HCT116 (cell line): Measurements from ENCODE around the gene STX10.
A peak's percentile ranks its signal among the peaks of the same experiment; 100 is the strongest.

Experiments used
- CTCF ChIP-seq, 3 experiments: fragments of 200-600 bp in 1 of 3; sonication (generic) in 1 of 3; IDR thresholded peaks in 2 of 3; conservative IDR thresholded peaks in 1 of 3; 2 replicates each; pipeline ENCODE4 v1.5.1; 2012 to 2017; ENCODE audit warnings: low read depth in 2 of 3, low read length in 2 of 3, antibody characterized with exemption in 1 of 3, borderline replicate concordance in 1 of 3, control low read depth in 1 of 3, mild to moderate bottlenecking in 1 of 3, mixed read lengths in 1 of 3, mixed run types in 1 of 3, moderate library complexity in 1 of 3; ENCODE audit not compliant: insufficient read depth in 1 of 3
- EGR1 ChIP-seq: IDR thresholded peaks from 2 replicates; pipeline ENCODE4 v1.6.1; 2012; ENCODE audit warnings: low read depth
- EZH2 ChIP-seq: fragments of 200-600 bp; sonication (generic); IDR thresholded peaks from 2 replicates; pipeline ENCODE4 v1.6.1; 2017; ENCODE audit warnings: antibody characterized with exemption, mixed run types
- EZH2phosphoT487 ChIP-seq: fragments of 200-600 bp; IDR thresholded peaks from 2 replicates; pipeline ENCODE4 v1.6.1; 2018; ENCODE audit warnings: antibody characterized with exemption, borderline replicate concordance
- MAX ChIP-seq: IDR thresholded peaks from 2 replicates; pipeline ENCODE4 v1.6.1; 2012
- SP1 ChIP-seq: IDR thresholded peaks from 2 replicates; pipeline ENCODE4 v1.6.1; 2012; ENCODE audit warnings: low read depth
- TCF7L2 ChIP-seq: IDR thresholded peaks from 2 replicates; pipeline ENCODE4 v1.7.0; 2011; ENCODE audit warnings: borderline replicate concordance, inconsistent platforms; ENCODE audit not compliant: insufficient read depth, insufficient read length; ENCODE audit errors: extremely low read depth
- TF ChIP-seq, protein P1 (sequence below): IDR thresholded peaks from 2 replicates; pipeline ENCODE4 v1.6.1; 2012

DNA sequence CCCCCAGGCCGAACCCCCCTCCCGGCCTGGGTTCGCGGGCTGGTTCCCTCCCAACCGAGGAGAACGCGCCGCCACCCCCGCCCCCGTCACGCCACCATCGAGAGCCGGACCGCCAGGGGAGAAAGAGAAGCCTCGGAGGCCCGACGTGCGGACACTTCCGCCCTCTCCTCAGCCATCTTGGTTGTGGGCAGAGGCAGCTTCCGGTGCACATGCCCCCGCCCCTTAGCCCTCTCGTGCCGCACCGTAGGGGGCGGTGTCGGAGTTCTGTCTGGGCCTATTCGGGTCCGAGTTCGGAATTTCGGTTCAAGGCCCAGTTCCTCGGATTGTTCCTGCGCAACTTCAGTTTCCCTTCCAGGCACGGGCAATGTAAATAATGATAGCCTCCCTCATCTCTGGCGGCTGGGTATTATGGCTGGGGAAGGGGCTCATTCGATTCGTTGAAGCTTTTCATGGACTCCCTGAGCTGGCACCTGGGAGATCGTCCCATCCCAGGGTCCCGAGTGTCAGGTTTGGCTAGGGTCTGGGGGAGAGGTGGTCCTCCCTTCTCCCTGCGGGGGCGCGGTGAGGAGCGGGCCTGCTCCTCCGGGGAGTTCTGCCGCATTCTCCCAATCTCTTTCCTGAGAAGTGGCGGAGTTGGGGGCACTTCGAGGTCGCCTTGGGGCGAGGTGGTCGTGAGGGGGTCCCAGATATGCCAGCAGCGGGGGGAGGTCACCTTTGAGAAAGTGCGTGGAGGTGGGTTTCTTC is at the start of gene STX10, which contains the start of gene IER2:
- TF ChIP-seq, protein P1, sequence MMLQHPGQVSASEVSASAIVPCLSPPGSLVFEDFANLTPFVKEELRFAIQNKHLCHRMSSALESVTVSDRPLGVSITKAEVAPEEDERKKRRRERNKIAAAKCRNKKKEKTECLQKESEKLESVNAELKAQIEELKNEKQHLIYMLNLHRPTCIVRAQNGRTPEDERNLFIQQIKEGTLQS: no peak
- TF ChIP-seq MAX: no peak
- no peak for TF ChIP-seq EZH2phosphoT487
- no peak for TF ChIP-seq TCF7L2
- peak in 2 of 3 experiments; percentile 46 to 58; a peak in 4 of 6 replicates for TF ChIP-seq CTCF (IDR thresholded peaks at IDR 0.05 in 2 of 3, conservative IDR thresholded peaks at IDR 0.05 in 1 of 3; ENCODE audit: borderline replicate concordance in 1 of 3, insufficient read depth in 1 of 3, low read depth in 2 of 3, low read length in 2 of 3)
- TF ChIP-seq SP1: no peak
- no peak for TF ChIP-seq EZH2
- no peak for TF ChIP-seq EGR1
